Measurements from ENCODE around the gene TUBGCP2. TPM values are rescaled to one million over a fixed set of nuclear protein-coding genes. Genes with fewer than 3 reads are reported as not detected.

The TUBGCP2 gene
- polyA plus RNA-seq, 1 donor (not counting 4 experiments of a cell fraction or from before 2014, with no cell fraction given) = 55.8 TPM

DNA sequence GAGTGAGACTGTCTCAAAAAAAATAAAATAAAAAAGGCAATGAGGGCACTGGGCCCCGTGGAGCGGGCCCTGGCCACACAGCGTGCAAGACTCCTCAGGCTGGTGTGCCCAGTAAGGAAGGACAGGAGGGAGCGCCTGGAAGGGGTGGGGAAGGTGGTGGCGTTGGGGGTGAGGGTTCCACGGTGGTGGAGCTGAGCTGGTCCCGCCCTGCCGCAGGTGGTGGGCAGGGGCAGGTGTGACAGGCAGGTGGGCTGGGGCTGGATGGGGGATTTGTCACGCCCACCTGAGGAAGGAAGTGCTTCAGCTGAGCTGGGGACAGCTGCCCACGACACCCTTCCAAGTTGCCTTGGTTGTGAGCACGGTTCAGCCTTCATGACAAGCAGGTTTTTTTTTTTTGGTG lies 37.7 kb upstream of the TUBGCP2 start:
- TF ChIP-seq, protein P1, sequence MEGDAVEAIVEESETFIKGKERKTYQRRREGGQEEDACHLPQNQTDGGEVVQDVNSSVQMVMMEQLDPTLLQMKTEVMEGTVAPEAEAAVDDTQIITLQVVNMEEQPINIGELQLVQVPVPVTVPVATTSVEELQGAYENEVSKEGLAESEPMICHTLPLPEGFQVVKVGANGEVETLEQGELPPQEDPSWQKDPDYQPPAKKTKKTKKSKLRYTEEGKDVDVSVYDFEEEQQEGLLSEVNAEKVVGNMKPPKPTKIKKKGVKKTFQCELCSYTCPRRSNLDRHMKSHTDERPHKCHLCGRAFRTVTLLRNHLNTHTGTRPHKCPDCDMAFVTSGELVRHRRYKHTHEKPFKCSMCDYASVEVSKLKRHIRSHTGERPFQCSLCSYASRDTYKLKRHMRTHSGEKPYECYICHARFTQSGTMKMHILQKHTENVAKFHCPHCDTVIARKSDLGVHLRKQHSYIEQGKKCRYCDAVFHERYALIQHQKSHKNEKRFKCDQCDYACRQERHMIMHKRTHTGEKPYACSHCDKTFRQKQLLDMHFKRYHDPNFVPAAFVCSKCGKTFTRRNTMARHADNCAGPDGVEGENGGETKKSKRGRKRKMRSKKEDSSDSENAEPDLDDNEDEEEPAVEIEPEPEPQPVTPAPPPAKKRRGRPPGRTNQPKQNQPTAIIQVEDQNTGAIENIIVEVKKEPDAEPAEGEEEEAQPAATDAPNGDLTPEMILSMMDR (optimal IDR thresholded peaks at IDR 0.05 in 1 of 3, IDR thresholded peaks at IDR 0.05 in 1 of 3, conservative IDR thresholded peaks at IDR 0.05 in 1 of 3; ENCODE audit: extremely low read depth in 1 of 3, insufficient read depth in 2 of 3, low read length in 3 of 3) = no peak
- TF ChIP-seq EZH2 (IDR thresholded peaks at IDR 0.05; ENCODE audit: low read length) = no peak
- Histone ChIP-seq H3K36me3 (ENCODE audit: control insufficient read depth in 2 of 2, extremely low read depth in 1 of 2, insufficient read depth in 2 of 2, low read length in 2 of 2) (no peaks in the 10 kb centered on the region), H3K27me3 (ENCODE audit: control insufficient read depth, extremely low read depth, insufficient read depth, low read length) (no peaks in the 10 kb centered on the region), H4K20me1 (ENCODE audit: control insufficient read depth, extremely low read depth, insufficient read depth, low read length) (no peaks in the 10 kb centered on the region), H3K79me2 (ENCODE audit: control insufficient read depth, insufficient read depth, low read length) (no peaks in the 10 kb centered on the region), H3K4me1 (ENCODE audit: control insufficient read depth, extremely low read depth, insufficient read depth, low read length) (no peaks in the 10 kb centered on the region), H3K27ac (ENCODE audit: control insufficient read depth, insufficient read depth, low read length) (no peak overlapping the region), H3K4me2 (ENCODE audit: control insufficient read depth, extremely low read depth, insufficient read depth, low read depth, low read length) (no peak overlapping the region), H3K9ac (ENCODE audit: control insufficient read depth, extremely low read depth, insufficient read depth, low read length) (no peak overlapping the region), H3K9me3 (ENCODE audit: control insufficient read depth, low read depth, low read length) (no peaks in the 10 kb centered on the region), H3K9me1 (ENCODE audit: control insufficient read depth, extremely low read depth, insufficient read depth, low read length) (no peaks in the 10 kb centered on the region), H2AFZ (ENCODE audit: control insufficient read depth, low read length) (no peak overlapping the region), H3K4me3 (ENCODE audit: control insufficient read depth in 2 of 3, extremely low read depth in 1 of 3, insufficient read depth in 2 of 3, low read depth in 1 of 3, low read length in 3 of 3) (no peak overlapping the region)
- no peak for FAIRE-seq
- no peak for DNase-seq (ENCODE audit: low read depth, low spot score)
- dilution Hi-C loops (cut with MboI; ENCODE audit: extremely low pct_ligation_motif_present, low sequenced_read_pairs) = no loop called here

DNA sequence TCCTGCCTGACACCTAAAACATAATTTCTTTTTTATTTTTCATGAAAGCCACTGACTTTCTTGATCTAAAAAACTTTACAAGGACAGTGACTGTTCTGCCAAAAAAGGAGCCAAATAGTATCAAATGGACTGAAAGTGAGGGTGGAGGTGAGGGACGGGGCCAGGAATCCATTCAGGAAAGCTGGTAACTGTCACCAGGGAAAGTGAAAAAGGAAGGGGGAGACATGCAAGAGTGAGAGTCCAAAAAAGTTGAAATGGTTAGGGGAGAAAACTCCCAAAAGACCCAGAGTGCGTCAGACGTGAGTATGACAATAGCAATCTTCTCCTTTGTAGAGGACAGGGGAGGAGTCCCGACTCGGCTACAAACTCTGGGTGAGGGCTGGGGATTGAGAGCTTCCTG lies 35.6 kb upstream of the TUBGCP2 start:
- no peak overlapping the region for H3K4me2 ChIP-seq (ENCODE audit: control insufficient read depth, extremely low read depth, insufficient read depth, low read depth, low read length)
- TF ChIP-seq EZH2 (IDR thresholded peaks at IDR 0.05; ENCODE audit: low read length) = no peak
- TF ChIP-seq, protein P1 (optimal IDR thresholded peaks at IDR 0.05 in 1 of 3, IDR thresholded peaks at IDR 0.05 in 1 of 3, conservative IDR thresholded peaks at IDR 0.05 in 1 of 3; ENCODE audit: extremely low read depth in 1 of 3, insufficient read depth in 2 of 3, low read length in 3 of 3) = no peak
- no peaks in the 10 kb centered on the region for H4K20me1 ChIP-seq (ENCODE audit: control insufficient read depth, extremely low read depth, insufficient read depth, low read length)
- dilution Hi-C loops (cut with MboI; ENCODE audit: extremely low pct_ligation_motif_present, low sequenced_read_pairs) = no loop called here
- H3K27ac ChIP-seq (ENCODE audit: control insufficient read depth, insufficient read depth, low read length) = no peak overlapping the region
- no peaks in the 10 kb centered on the region for H3K79me2 ChIP-seq (ENCODE audit: control insufficient read depth, insufficient read depth, low read length)
- H2AFZ ChIP-seq (ENCODE audit: control insufficient read depth, low read length) = no peak overlapping the region
- no peak overlapping the region for H3K4me3 ChIP-seq (ENCODE audit: control insufficient read depth in 2 of 3, extremely low read depth in 1 of 3, insufficient read depth in 2 of 3, low read depth in 1 of 3, low read length in 3 of 3)
- no peaks in the 10 kb centered on the region for H3K4me1 ChIP-seq (ENCODE audit: control insufficient read depth, extremely low read depth, insufficient read depth, low read length)
- no peak overlapping the region for H3K9ac ChIP-seq (ENCODE audit: control insufficient read depth, extremely low read depth, insufficient read depth, low read length)
- H3K9me3 ChIP-seq (ENCODE audit: control insufficient read depth, low read depth, low read length) = no peaks in the 10 kb centered on the region
- peaks cover 5% of the 10 kb centered on the region for H3K27me3 ChIP-seq (ENCODE audit: control insufficient read depth, extremely low read depth, insufficient read depth, low read length)
- H3K36me3 ChIP-seq (ENCODE audit: control insufficient read depth in 2 of 2, extremely low read depth in 1 of 2, insufficient read depth in 2 of 2, low read length in 2 of 2) = no peaks in the 10 kb centered on the region
- DNase-seq (ENCODE audit: low read depth, low spot score) (no peak), FAIRE-seq (no peak)
- no peaks in the 10 kb centered on the region for H3K9me1 ChIP-seq (ENCODE audit: control insufficient read depth, extremely low read depth, insufficient read depth, low read length)

Data from keratinocyte (primary cell).